ENCODE measurements around the gene CCDC40. TPM values are rescaled to one million over a fixed set of nuclear protein-coding genes. Genes with fewer than 3 reads are reported as not detected.
A peak's percentile ranks its signal among the peaks of the same experiment; 100 is the strongest.

The CCDC40 gene
- total and polyA plus RNA-seq, 2 of the 13 experiments (the other 11 are each of a cell fraction or from before 2014, with no cell fraction given): 4.1 to 5.5 TPM

GRCh38 chr17:79988185-79988971, 48.1 kb upstream of the CCDC40 start (continued):
- TF ChIP-seq UBTF (CRISPR knock-in tag; IDR thresholded peaks at IDR 0.05): peak; percentile 91
- peak; percentile 64 for TF ChIP-seq TBX3 (IDR thresholded peaks at IDR 0.05; ENCODE audit: borderline replicate concordance)
- peak; percentile 98 for TF ChIP-seq TBX2 (CRISPR knock-in tag; IDR thresholded peaks at IDR 0.05; ENCODE audit: borderline replicate concordance)
- TF ChIP-seq IKZF4 (CRISPR knock-in tag; IDR thresholded peaks at IDR 0.05; ENCODE audit: borderline replicate concordance, low read depth, not compliant biosample characterization): no peak
- TF ChIP-seq RFX3 (CRISPR knock-in tag; IDR thresholded peaks at IDR 0.05): no peak
- peak; percentile 81 for TF ChIP-seq CBFB (CRISPR knock-in tag; IDR thresholded peaks at IDR 0.05)
- TF ChIP-seq ZNF24 (IDR thresholded peaks at IDR 0.05): no peak
- TF ChIP-seq CBX2 (IDR thresholded peaks at IDR 0.05; ENCODE audit: low read depth, low read length): no peak
- no peak for TF ChIP-seq CBX2 (CRISPR knock-in tag; IDR thresholded peaks at IDR 0.05; ENCODE audit: low read depth)
- TF ChIP-seq NFYC (CRISPR knock-in tag; IDR thresholded peaks at IDR 0.05): peak; percentile 52; the same call in 1 of the 2 replicates
- TF ChIP-seq FOXK1 (CRISPR knock-in tag; IDR thresholded peaks at IDR 0.05; ENCODE audit: borderline replicate concordance, low read depth): peak; percentile 55; the same call in 1 of the 2 replicates
- TF ChIP-seq ZNF644 (CRISPR knock-in tag; IDR thresholded peaks at IDR 0.05; ENCODE audit: low read depth): peak; percentile 93
- TF ChIP-seq GATAD1 (CRISPR knock-in tag; IDR thresholded peaks at IDR 0.05): peak; percentile 70
- peak; percentile 89 for TF ChIP-seq CREM (IDR thresholded peaks at IDR 0.05)
- no peak for TF ChIP-seq CREM (CRISPR knock-in tag; IDR thresholded peaks at IDR 0.05)
- peak; percentile 90 for TF ChIP-seq ZBED4 (CRISPR knock-in tag; IDR thresholded peaks at IDR 0.05; ENCODE audit: borderline replicate concordance)
- TF ChIP-seq ZNF513 (CRISPR knock-in tag; conservative IDR thresholded peaks at IDR 0.05): no peak
- peak; percentile 98; the same call in 1 of the 2 replicates for TF ChIP-seq ZBTB34 (CRISPR knock-in tag; IDR thresholded peaks at IDR 0.05)
- no peak for TF ChIP-seq PBX2 (CRISPR knock-in tag; IDR thresholded peaks at IDR 0.05)
- no peak for TF ChIP-seq ZNF10 (CRISPR knock-in tag; IDR thresholded peaks at IDR 0.05; ENCODE audit: borderline replicate concordance, low read depth)
